Testis (tissue), 2 donors: ENCODE results near the gene SH3RF3.

ENCODE experiments used
- CTCF ChIP-seq, 3 experiments: fragments of 450-650 bp in 2 of 3; fragments of 200-600 bp in 1 of 3; sonication (generic) in 1 of 3; IDR thresholded peaks; one replicate each; pipeline ENCODE4 v1.5.1; 2016 to 2019; ENCODE audit warnings: antibody characterized with exemption in 3 of 3, mild to moderate bottlenecking in 2 of 3, moderate library complexity in 1 of 3
- POLR2A ChIP-seq: fragments of 450-650 bp; IDR thresholded peaks from one replicate; pipeline ENCODE4 v1.6.1; 2017; ENCODE audit warnings: antibody characterized with exemption, mild to moderate bottlenecking, moderate library complexity

- TF ChIP-seq POLR2A (no peak), CTCF (IDR thresholded peaks at IDR 0.05) (no peak)
Observed at GRCh38 chr2:109326306-109326705, 197.3 kb downstream of the SH3RF3 start.
